B cell (primary cell): ENCODE measurements around the gene STARD10. TPM values are rescaled to one million over a fixed set of nuclear protein-coding genes. Genes with fewer than 3 reads are reported as not detected.

Source experiments
- ATAC-seq: fragments of 200-7000 bp; cut with Tn5 transposase; one replicate; pipeline ENCODE4 v1.10.0; 2021; ENCODE audit warnings: low read depth, mild to moderate bottlenecking, moderate number of reproducible peaks, moderate library complexity
- CTCF ChIA-PET: fragments of 350-600 bp; sonication (Branson Sonifier 250); formaldehyde crosslinking; loops from one replicate; lab custom pipeline; 2021; ENCODE audit warnings: antibody characterized with exemption, inconsistent platforms; lab: Charles Lee
- POLR2A ChIA-PET: fragments of 350-600 bp; sonication (Branson Sonifier 250); formaldehyde crosslinking; loops from one replicate; lab custom pipeline; 2021; ENCODE audit warnings: antibody characterized with exemption; lab: Charles Lee
- DNase-seq: peaks from one replicate; pipeline ENCODE4 v3.0.0; 2013
- H2AFZ ChIP-seq: 2 replicates; pipeline ENCODE4 v1.6.1; 2012; ENCODE audit warnings: mild to moderate bottlenecking, low read depth, low read length; ENCODE audit not compliant: insufficient read depth, poor library complexity, severe bottlenecking
- H3K27ac ChIP-seq, 2 donors: 1 replicate in 1 of 2; 2 replicates in 1 of 2; pipeline ENCODE4 v1.5.1; 2012 to 2013; ENCODE audit warnings: low read length in 2 of 2, mild to moderate bottlenecking in 2 of 2, moderate library complexity in 1 of 2
- H3K27me3 ChIP-seq, 4 experiments: fragments of 200-600 bp in 1 of 4; sonication (generic) in 1 of 4; replicated peaks in 1 of 4; 1 replicate in 2 of 4; 2 replicates in 2 of 4; pipeline versions ENCODE4 v1.6.1 to v1.7.0; 2013 to 2016; ENCODE audit warnings: low read length in 3 of 4, mild to moderate bottlenecking in 2 of 4, mixed read lengths in 1 of 4, moderate library complexity in 1 of 4; ENCODE audit not compliant: insufficient read depth in 4 of 4, control insufficient read depth in 3 of 4; ENCODE audit errors: control extremely low read depth in 1 of 4
- H3K36me3 ChIP-seq, 2 experiments: replicated peaks in 1 of 2; 1 replicate in 1 of 2; 2 replicates in 1 of 2; pipeline versions ENCODE4 v1.6.1 to v1.7.1; 2013; ENCODE audit warnings: low read length in 1 of 2; ENCODE audit not compliant: insufficient read depth in 2 of 2, control insufficient read depth in 1 of 2; ENCODE audit errors: control extremely low read depth in 1 of 2, extremely low read depth in 1 of 2
- H3K4me1 ChIP-seq, 2 donors: fragments of 200-600 bp in 1 of 2; sonication (generic) in 1 of 2; 1 replicate in 1 of 2; 2 replicates in 1 of 2; pipeline versions ENCODE4 v1.5.1 to v1.6.1; 2013 to 2017; ENCODE audit warnings: low read length in 2 of 2; ENCODE audit not compliant: control insufficient read depth in 2 of 2, insufficient read depth in 2 of 2
- H3K4me2 ChIP-seq: replicated peaks from 2 replicates; pipeline ENCODE3; 2012; ENCODE audit warnings: mild to moderate bottlenecking, low read depth, low read length; ENCODE audit not compliant: poor library complexity, severe bottlenecking
- H3K4me3 ChIP-seq, 5 experiments: fragments of 200-600 bp in 1 of 5; sonication (generic) in 1 of 5; 1 replicate in 3 of 5; 2 replicates in 2 of 5; pipeline versions ENCODE4 v1.5.1 to v1.7.0; 2011 to 2016; ENCODE audit warnings: low read length in 4 of 5, mild to moderate bottlenecking in 4 of 5, low read depth in 2 of 5, control low read depth in 1 of 5, moderate library complexity in 1 of 5; ENCODE audit not compliant: insufficient read depth in 1 of 5; ENCODE audit errors: control extremely low read depth in 1 of 5, extremely low read depth in 1 of 5
- H3K79me2 ChIP-seq: fragments of 200-600 bp; sonication (generic); one replicate; pipeline ENCODE4 v1.6.0; 2016; ENCODE audit warnings: low read length; ENCODE audit not compliant: control insufficient read depth, insufficient read depth
- H3K9ac ChIP-seq: fragments of 200-600 bp; sonication (generic); 2 replicates; pipeline ENCODE4 v1.6.1; 2017; ENCODE audit warnings: mild to moderate bottlenecking, low read length, moderate library complexity
- H3K9me3 ChIP-seq, 3 donors: one replicate each; pipeline versions ENCODE4 v1.6.1 to v1.7.1; 2013; ENCODE audit warnings: low read length in 2 of 3; ENCODE audit not compliant: control insufficient read depth in 2 of 3, insufficient read depth in 1 of 3; ENCODE audit errors: control extremely low read depth in 1 of 3
- H4K20me1 ChIP-seq: 2 replicates; pipeline ENCODE4 v1.6.0; 2012; ENCODE audit warnings: mild to moderate bottlenecking, low read length; ENCODE audit not compliant: insufficient read depth, control insufficient read depth, poor library complexity, severe bottlenecking
- H3K27ac Mint-ChIP-seq: one replicate; pipeline ENCODE4 v1.8.0; 2021; ENCODE audit warnings: mixed read lengths
- H3K27me3 Mint-ChIP-seq: one replicate; pipeline ENCODE4 v1.8.0; 2021; ENCODE audit warnings: mixed read lengths
- H3K4me1 Mint-ChIP-seq: one replicate; pipeline ENCODE4 v1.8.0; 2021; ENCODE audit warnings: mixed read lengths
- H3K4me3 Mint-ChIP-seq: one replicate; pipeline ENCODE4 v1.8.0; 2021; ENCODE audit warnings: mixed read lengths
- H3K9me3 Mint-ChIP-seq: one replicate; pipeline ENCODE4 v1.8.0; 2022; ENCODE audit warnings: mixed read lengths; ENCODE audit not compliant: insufficient read depth
- CTCF ChIP-seq: fragments of 200-600 bp; IDR thresholded peaks from one replicate; pipeline ENCODE4 v1.8.0; 2022; ENCODE audit warnings: antibody characterized with exemption, mild to moderate bottlenecking
- EZH2 ChIP-seq: IDR thresholded peaks from 2 replicates; pipeline ENCODE4 v1.6.1; 2012; ENCODE audit warnings: borderline replicate concordance, low read depth, mild to moderate bottlenecking, moderate library complexity, low read length; ENCODE audit not compliant: insufficient read depth, poor library complexity, severe bottlenecking
- WGBS: methylation state at CpG from one replicate; pipeline ENCODE4 v1.1.5; 2013; ENCODE audit warnings: missing lambda C conversion rate; ENCODE audit not compliant: insufficient coverage; 5-methylcytosine and 5-hydroxymethylcytosine counted together
- intact Hi-C: fragments of 100-400 bp; cut with micrococcal nuclease; formaldehyde crosslinking; loops from one replicate; pipeline ENCODE4 v1.10.0; 2022
- polyA plus RNA-seq: library from polyadenylated mRNA; depleted of rRNA; stranded (reverse); fragments of >200 nt; gene quantifications from 2 replicates; pipeline ENCODE4 v1.2.3, GENCODE V29; 2012
- total RNA-seq, 2 donors: library from RNA; stranded (reverse); fragments of 120-200 nt in 1 of 2; gene quantifications; 1 replicate in 1 of 2; 2 replicates in 1 of 2; pipeline versions ENCODE4 v1.2.3 to v1.2.4, GENCODE V29; 2013 to 2022

Gene STARD10
- total and polyA plus RNA-seq, 2 donors (not counting 1 experiment from before 2014, with no cell fraction given), result 37.5 to 39.2 TPM

GRCh38 chr11:72766152-72766902, 27.5 kb downstream of the STARD10 start:
- no peak overlapping the region for H3K27ac ChIP-seq
- TF ChIP-seq CTCF (no peak), EZH2 (no peak)
- H3K9ac ChIP-seq, result no peak overlapping the region
- H3K27me3 Mint-ChIP-seq, result no peaks in the 10 kb centered on the region
- no peak overlapping the region for H2AFZ ChIP-seq
- no peaks in the 10 kb centered on the region for H3K79me2 ChIP-seq
- no peak overlapping the region for H3K4me3 ChIP-seq
- no peaks in the 10 kb centered on the region for H3K36me3 ChIP-seq
- ChIA-PET POLR2A (interaction anchor here (0.7 kb wide), 2 partner anchors 15 to 409 kb away, joined by 4 read pairs; no protein-coding TSS in a partner anchor), CTCF (interaction anchor here (0.6 to 1.5 kb wide), 3 partner anchors 21 to 41 kb away, joined by 3 to 7 read pairs (median 4); no protein-coding TSS in a partner anchor)
- WGBS, result 92% methylated on average over 9 of the region's 12 CpGs
- H3K4me2 ChIP-seq, result no peak overlapping the region
- no peak overlapping the region for H3K4me3 Mint-ChIP-seq
- no peaks in the 10 kb centered on the region for H4K20me1 ChIP-seq
- no peaks in the 10 kb centered on the region for H3K9me3 Mint-ChIP-seq
- H3K27me3 ChIP-seq, result no peaks in the 10 kb centered on the region
- peaks cover 19 to 20% of the 10 kb centered on the region in 2 donors for H3K4me1 ChIP-seq
- H3K27ac Mint-ChIP-seq, result no peak overlapping the region
- H3K4me1 Mint-ChIP-seq, result peaks cover 24% of the 10 kb centered on the region
- no peak for ATAC-seq
- intact Hi-C loops, result no loop called here
- H3K9me3 ChIP-seq, result no peaks in the 10 kb centered on the region
- no peak for DNase-seq

GRCh38 chr11:72764503-72764902, 29.3 kb downstream of the STARD10 start:
- H3K9me3 Mint-ChIP-seq, result no peaks in the 10 kb centered on the region
- ATAC-seq, result no peak
- TF ChIP-seq EZH2, result no peak
- TF ChIP-seq CTCF, result no peak
- Histone ChIP-seq H3K27ac (no peak overlapping the region), H3K4me3 (no peak overlapping the region), H3K79me2 (no peaks in the 10 kb centered on the region), H2AFZ (no peak overlapping the region), H3K4me1 (peaks cover 19 to 20% of the 10 kb centered on the region in 2 donors), H3K27me3 (no peaks in the 10 kb centered on the region), H3K36me3 (no peaks in the 10 kb centered on the region), H3K9me3 (no peaks in the 10 kb centered on the region), H4K20me1 (no peaks in the 10 kb centered on the region), H3K4me2 (no peak overlapping the region), H3K9ac (no peak overlapping the region)
- no peak overlapping the region for H3K27ac Mint-ChIP-seq
- CTCF ChIA-PET, result interaction anchor here (0.6 kb wide), 1 partner anchor 34 kb away, joined by 3 read pairs; no protein-coding TSS in a partner anchor
- no peak for DNase-seq
- H3K4me3 Mint-ChIP-seq, result no peak overlapping the region
- POLR2A ChIA-PET, result no interaction called here
- H3K27me3 Mint-ChIP-seq, result no peaks in the 10 kb centered on the region
- peaks cover 24% of the 10 kb centered on the region for H3K4me1 Mint-ChIP-seq
- WGBS, result 93% methylated on average over 11 of the region's 13 CpGs
- intact Hi-C loops, result no loop called here
